ENCODE data around the gene TAF1L. TPM values are rescaled to one million over a fixed set of nuclear protein-coding genes. Genes with fewer than 3 reads are reported as not detected.

The TAF1L gene
- total RNA-seq, 1 donor from 2014 or later = under 0.01 TPM

- no peak for DNase-seq
These were observed 45.0 kb downstream of the TAF1L start for GRCh38 chr9:32590476-32590875.

GRCh38 chr9:32589083-32589723, 46.3 kb downstream of the TAF1L start:
- DNase-seq = peak; percentile 72

GRCh38 chr9:32587901-32588300, 47.6 kb downstream of the TAF1L start:
- no peak for DNase-seq

GRCh38 chr9:32584784-32585183, 50.7 kb downstream of the TAF1L start:
- DNase-seq = peak; percentile 64

GRCh38 chr9:32581512-32582143, 53.8 kb downstream of the TAF1L start:
- DNase-seq = peak; percentile 81

GRCh38 chr9:32580631-32581300, 54.7 kb downstream of the TAF1L start:
- DNase-seq = no peak

DNA sequence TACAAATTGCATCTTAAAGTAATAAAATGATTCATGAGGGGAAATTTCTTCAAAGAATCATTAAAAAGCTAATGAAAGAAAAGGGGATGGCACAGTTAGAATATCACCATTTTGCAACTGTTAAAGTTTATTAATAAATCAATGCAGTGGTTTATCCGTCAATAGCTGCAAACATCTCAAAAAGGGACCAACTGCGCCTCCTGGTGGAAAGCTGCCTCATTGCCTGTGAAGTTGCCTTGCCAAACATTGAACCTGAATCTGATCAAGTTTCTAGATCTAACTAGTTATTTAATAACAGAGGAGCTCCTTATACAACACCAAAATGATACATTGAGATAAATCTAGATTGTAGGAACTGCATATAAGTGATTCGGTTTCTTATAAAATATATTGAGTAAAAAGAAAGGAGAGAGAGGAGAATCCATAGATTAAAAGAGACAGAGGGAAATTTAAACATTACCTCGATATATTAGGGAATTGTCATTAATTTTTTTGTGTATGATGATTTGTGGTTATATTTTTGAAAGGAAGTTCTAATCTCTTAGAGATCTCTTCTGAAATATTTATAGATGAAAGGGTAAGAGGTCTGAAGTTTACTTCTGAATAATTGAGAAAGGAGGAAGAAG, 55.6 kb downstream of the TAF1L start:
- DNase-seq = peak; percentile 84

Other genes starting within 250 kb of the TAF1L start
- gene RIGI, start 109.5 kb downstream of the TAF1L start, total RNA-seq = 30.3 TPM in 2 replicates
- gene SMIM27, start 83.3 kb downstream of the TAF1L start, total RNA-seq = 1.3 and 2.6 TPM in 2 replicates
- gene TOPORS, start 83.1 kb downstream of the TAF1L start, total RNA-seq = 39.6 and 53.3 TPM in 2 replicates
- 33.5 and 49.0 TPM in 2 replicates for gene NDUFB6, start 62.5 kb downstream of the TAF1L start, total RNA-seq
- not detected in 2 replicates for gene TMEM215, start 147.9 kb upstream of the TAF1L start, total RNA-seq